ENCODE data around the gene TMEM52B.

DNA sequence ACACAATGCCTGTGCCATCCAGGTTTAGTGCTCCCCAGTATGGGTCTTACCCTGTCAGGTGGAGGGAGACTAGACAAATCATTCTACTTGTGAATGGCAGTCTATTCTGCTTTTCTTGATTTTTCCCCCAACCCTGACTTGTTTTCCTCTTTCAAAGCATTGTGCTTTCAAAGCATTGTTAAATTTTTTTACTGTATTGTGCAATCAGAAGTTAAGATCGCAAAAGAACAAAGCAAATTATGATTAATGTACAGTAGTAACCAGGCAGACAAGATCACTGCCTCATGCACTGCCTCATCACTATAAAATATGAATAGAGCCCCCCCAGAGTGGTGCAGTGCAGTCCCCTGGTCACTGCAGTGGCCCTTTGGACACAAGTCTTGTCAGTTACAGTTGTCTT is 47.9 kb downstream of the TMEM52B start:
- TF ChIP-seq TAF1 (conservative IDR thresholded peaks at IDR 0.05) (no peak), JUND (IDR thresholded peaks at IDR 0.05) (no peak)
- TF ChIP-seq, protein P1, sequence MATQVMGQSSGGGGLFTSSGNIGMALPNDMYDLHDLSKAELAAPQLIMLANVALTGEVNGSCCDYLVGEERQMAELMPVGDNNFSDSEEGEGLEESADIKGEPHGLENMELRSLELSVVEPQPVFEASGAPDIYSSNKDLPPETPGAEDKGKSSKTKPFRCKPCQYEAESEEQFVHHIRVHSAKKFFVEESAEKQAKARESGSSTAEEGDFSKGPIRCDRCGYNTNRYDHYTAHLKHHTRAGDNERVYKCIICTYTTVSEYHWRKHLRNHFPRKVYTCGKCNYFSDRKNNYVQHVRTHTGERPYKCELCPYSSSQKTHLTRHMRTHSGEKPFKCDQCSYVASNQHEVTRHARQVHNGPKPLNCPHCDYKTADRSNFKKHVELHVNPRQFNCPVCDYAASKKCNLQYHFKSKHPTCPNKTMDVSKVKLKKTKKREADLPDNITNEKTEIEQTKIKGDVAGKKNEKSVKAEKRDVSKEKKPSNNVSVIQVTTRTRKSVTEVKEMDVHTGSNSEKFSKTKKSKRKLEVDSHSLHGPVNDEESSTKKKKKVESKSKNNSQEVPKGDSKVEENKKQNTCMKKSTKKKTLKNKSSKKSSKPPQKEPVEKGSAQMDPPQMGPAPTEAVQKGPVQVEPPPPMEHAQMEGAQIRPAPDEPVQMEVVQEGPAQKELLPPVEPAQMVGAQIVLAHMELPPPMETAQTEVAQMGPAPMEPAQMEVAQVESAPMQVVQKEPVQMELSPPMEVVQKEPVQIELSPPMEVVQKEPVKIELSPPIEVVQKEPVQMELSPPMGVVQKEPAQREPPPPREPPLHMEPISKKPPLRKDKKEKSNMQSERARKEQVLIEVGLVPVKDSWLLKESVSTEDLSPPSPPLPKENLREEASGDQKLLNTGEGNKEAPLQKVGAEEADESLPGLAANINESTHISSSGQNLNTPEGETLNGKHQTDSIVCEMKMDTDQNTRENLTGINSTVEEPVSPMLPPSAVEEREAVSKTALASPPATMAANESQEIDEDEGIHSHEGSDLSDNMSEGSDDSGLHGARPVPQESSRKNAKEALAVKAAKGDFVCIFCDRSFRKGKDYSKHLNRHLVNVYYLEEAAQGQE (IDR thresholded peaks at IDR 0.05) = no peak
- TF ChIP-seq, protein P2, sequence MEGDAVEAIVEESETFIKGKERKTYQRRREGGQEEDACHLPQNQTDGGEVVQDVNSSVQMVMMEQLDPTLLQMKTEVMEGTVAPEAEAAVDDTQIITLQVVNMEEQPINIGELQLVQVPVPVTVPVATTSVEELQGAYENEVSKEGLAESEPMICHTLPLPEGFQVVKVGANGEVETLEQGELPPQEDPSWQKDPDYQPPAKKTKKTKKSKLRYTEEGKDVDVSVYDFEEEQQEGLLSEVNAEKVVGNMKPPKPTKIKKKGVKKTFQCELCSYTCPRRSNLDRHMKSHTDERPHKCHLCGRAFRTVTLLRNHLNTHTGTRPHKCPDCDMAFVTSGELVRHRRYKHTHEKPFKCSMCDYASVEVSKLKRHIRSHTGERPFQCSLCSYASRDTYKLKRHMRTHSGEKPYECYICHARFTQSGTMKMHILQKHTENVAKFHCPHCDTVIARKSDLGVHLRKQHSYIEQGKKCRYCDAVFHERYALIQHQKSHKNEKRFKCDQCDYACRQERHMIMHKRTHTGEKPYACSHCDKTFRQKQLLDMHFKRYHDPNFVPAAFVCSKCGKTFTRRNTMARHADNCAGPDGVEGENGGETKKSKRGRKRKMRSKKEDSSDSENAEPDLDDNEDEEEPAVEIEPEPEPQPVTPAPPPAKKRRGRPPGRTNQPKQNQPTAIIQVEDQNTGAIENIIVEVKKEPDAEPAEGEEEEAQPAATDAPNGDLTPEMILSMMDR (IDR thresholded peaks at IDR 0.05; ENCODE audit: low read depth, low read length, missing input control) = no peak
